KMS-11 (cell line): ENCODE results near the gene USP49.

Experiments used
- H2AFZ ChIP-seq: fragments of 200-600 bp; sonication (generic); 2 replicates; pipeline ENCODE4 v1.6.1; 2016; ENCODE audit warnings: antibody characterized with exemption, mixed run types, low read depth
- H3K27ac ChIP-seq: fragments of 200-600 bp; sonication (generic); 2 replicates; pipeline ENCODE4 v1.6.1; 2016; ENCODE audit warnings: mild to moderate bottlenecking, mixed run types
- H3K27me3 ChIP-seq: fragments of 200-600 bp; sonication (generic); 2 replicates; pipeline ENCODE4 v1.6.1; 2017; ENCODE audit warnings: mild to moderate bottlenecking, low read depth, mixed run types, moderate library complexity; ENCODE audit not compliant: insufficient read depth
- H3K36me3 ChIP-seq: fragments of 200-600 bp; sonication (generic); 2 replicates; pipeline ENCODE4 v1.6.1; 2017; ENCODE audit warnings: mild to moderate bottlenecking, mixed run types; ENCODE audit not compliant: insufficient read depth
- H3K4me1 ChIP-seq: fragments of 200-600 bp; sonication (generic); 2 replicates; pipeline ENCODE4 v1.6.1; 2016; ENCODE audit warnings: mild to moderate bottlenecking, low read depth, mixed run types; ENCODE audit not compliant: poor library complexity, severe bottlenecking
- H3K4me2 ChIP-seq: fragments of 200-600 bp; sonication (generic); 2 replicates; pipeline ENCODE4 v1.7.0; 2016; ENCODE audit warnings: mild to moderate bottlenecking, mixed run types
- H3K4me3 ChIP-seq: fragments of 200-600 bp; sonication (generic); IDR thresholded peaks from 2 replicates; pipeline ENCODE4 v1.6.1; 2017; ENCODE audit warnings: low read depth, low read length, mixed read lengths; ENCODE audit not compliant: insufficient read depth
- H3K79me2 ChIP-seq: fragments of 200-600 bp; sonication (generic); 2 replicates; pipeline ENCODE4 v1.6.1; 2016; ENCODE audit warnings: low read depth, mixed run types; ENCODE audit not compliant: insufficient read depth
- H3K9ac ChIP-seq: fragments of 200-600 bp; sonication (generic); 2 replicates; pipeline ENCODE4 v1.6.1; 2016; ENCODE audit warnings: mild to moderate bottlenecking, mixed run types
- H4K20me1 ChIP-seq: fragments of 200-600 bp; sonication (generic); 2 replicates; pipeline ENCODE4 v1.6.1; 2016; ENCODE audit warnings: mild to moderate bottlenecking, mixed run types; ENCODE audit not compliant: insufficient read depth
- CTCF ChIP-seq: fragments of 200-600 bp; sonication (generic); conservative IDR thresholded peaks from 2 replicates; pipeline ENCODE4 v1.6.1; 2017; ENCODE audit warnings: low read depth, mild to moderate bottlenecking, antibody characterized with exemption, low read length, moderate library complexity, mixed read lengths

The USP49 gene

DNA sequence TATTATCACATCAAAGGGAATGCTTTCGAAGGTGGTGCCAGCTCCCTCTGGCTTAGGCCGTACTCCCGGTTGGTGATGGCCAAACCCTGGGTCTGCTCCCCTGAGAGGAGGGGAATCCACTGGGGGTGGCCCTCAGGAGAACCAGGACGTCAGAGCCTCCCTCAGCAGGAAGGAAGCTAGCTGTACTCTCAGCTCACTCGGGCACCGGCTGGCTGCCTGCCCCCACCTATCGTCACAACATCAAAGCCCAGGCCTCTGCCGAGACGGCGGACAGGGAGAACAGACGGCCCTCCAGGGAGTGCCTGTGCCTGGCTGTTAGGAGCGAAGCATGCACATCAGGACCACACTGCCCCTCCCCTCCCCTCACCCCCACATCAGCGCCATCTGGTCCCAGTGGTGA, 138.8 kb downstream of the USP49 start:
- Histone ChIP-seq H3K36me3 (no peaks in the 10 kb centered on the region), H2AFZ (no peak overlapping the region), H3K4me3 (no peak overlapping the region), H3K4me2 (no peak overlapping the region), H3K9ac (no peak overlapping the region), H3K27me3 (no peaks in the 10 kb centered on the region), H3K27ac (no peak overlapping the region), H4K20me1 (no peaks in the 10 kb centered on the region), H3K79me2 (no peaks in the 10 kb centered on the region), H3K4me1 (no peaks in the 10 kb centered on the region)
- TF ChIP-seq CTCF = no peak

DNA sequence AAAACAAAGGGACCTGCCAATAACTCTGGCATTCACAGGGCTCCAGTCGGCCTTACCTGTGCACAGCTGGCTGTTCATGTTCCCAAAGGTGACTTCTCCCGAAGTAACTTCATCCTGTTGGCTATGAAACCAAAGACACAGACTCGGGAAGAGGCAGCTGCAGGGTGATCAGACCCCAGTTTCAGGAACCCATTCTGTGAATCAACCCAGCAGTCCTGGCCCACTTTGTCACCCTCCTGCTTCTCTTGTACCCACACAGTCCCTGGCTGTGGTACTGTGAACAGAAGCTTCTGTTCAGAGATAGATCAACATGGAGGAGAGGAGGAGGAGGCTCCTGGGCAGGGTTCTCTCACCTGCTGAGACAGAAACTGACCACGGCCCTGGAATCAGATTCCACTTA, 139.3 kb downstream of the USP49 start:
- no peaks in the 10 kb centered on the region for H3K27me3 ChIP-seq
- H3K4me3 ChIP-seq = no peak overlapping the region
- H3K79me2 ChIP-seq = no peaks in the 10 kb centered on the region
- H3K9ac ChIP-seq = no peak overlapping the region
- no peak for TF ChIP-seq CTCF
- no peaks in the 10 kb centered on the region for H4K20me1 ChIP-seq
- no peak overlapping the region for H2AFZ ChIP-seq
- H3K4me2 ChIP-seq = no peak overlapping the region
- H3K4me1 ChIP-seq = no peaks in the 10 kb centered on the region
- no peaks in the 10 kb centered on the region for H3K36me3 ChIP-seq
- H3K27ac ChIP-seq = no peak overlapping the region

GRCh38 chr6:41750374-41750773, 144.8 kb downstream of the USP49 start:
- Histone ChIP-seq H4K20me1 (no peaks in the 10 kb centered on the region), H3K4me1 (no peaks in the 10 kb centered on the region), H3K27me3 (no peaks in the 10 kb centered on the region), H3K27ac (no peak overlapping the region), H3K4me2 (no peak overlapping the region), H3K79me2 (no peaks in the 10 kb centered on the region), H2AFZ (no peak overlapping the region), H3K36me3 (no peaks in the 10 kb centered on the region), H3K4me3 (no peak overlapping the region), H3K9ac (no peak overlapping the region)
- no peak for TF ChIP-seq CTCF

GRCh38 chr6:41748542-41748941, 146.6 kb downstream of the USP49 start:
- H3K27me3 ChIP-seq = no peaks in the 10 kb centered on the region
- H4K20me1 ChIP-seq = no peaks in the 10 kb centered on the region
- no peaks in the 10 kb centered on the region for H3K79me2 ChIP-seq
- H3K36me3 ChIP-seq = no peaks in the 10 kb centered on the region
- H3K27ac ChIP-seq = no peak overlapping the region
- no peak overlapping the region for H3K4me2 ChIP-seq
- H2AFZ ChIP-seq = no peak overlapping the region
- no peak for TF ChIP-seq CTCF
- H3K9ac ChIP-seq = no peak overlapping the region
- no peaks in the 10 kb centered on the region for H3K4me1 ChIP-seq
- H3K4me3 ChIP-seq = no peak overlapping the region

DNA sequence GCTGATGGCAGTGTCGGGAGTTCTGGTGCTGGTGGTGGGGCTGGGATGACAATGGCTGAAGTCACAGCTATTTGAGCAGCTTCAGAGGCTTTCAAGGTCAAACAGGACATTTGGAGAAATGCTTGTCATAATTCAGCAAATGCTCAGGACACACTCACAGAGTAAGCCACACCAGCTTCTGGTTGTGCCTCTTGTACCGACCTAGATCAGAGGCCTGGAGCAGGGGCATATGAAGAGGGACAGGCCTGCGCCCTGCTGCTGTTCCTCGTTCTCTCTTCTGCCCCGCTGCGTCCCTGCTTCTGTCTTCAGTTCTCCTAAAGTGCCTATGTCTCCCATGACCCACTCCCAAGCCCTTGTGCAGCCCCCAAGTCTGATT, 147.1 kb downstream of the USP49 start:
- no peak overlapping the region for H3K9ac ChIP-seq
- H3K27me3 ChIP-seq = no peaks in the 10 kb centered on the region
- no peak overlapping the region for H3K4me3 ChIP-seq
- H3K4me1 ChIP-seq = no peaks in the 10 kb centered on the region
- H3K79me2 ChIP-seq = no peaks in the 10 kb centered on the region
- no peak for TF ChIP-seq CTCF
- H3K36me3 ChIP-seq = no peaks in the 10 kb centered on the region
- no peak overlapping the region for H3K4me2 ChIP-seq
- no peak overlapping the region for H3K27ac ChIP-seq
- H2AFZ ChIP-seq = no peak overlapping the region
- no peaks in the 10 kb centered on the region for H4K20me1 ChIP-seq
